Body of pancreas (tissue), 4 donors: ENCODE measurements around the gene CADPS. TPM values are rescaled to one million over a fixed set of nuclear protein-coding genes. Genes with fewer than 3 reads are reported as not detected.

Source experiments
- ATAC-seq: fragments of 150-250 bp; one replicate; pipeline ENCODE4 v1.9.1; 2016
- DNase-seq, 4 donors: peaks; one replicate each; pipeline ENCODE4 v3.0.0-alpha.2; 2019
- H3K27ac ChIP-seq, 4 donors: fragments of 200-600 bp; sonication (generic); 1 replicate in 3 of 4; 2 replicates in 1 of 4; pipeline versions ENCODE4 v1.5.1 to v1.6.1; 2016 to 2019; ENCODE audit warnings: mild to moderate bottlenecking in 1 of 4, mixed read lengths in 1 of 4, moderate library complexity in 1 of 4
- H3K27me3 ChIP-seq, 2 donors: fragments of 200-600 bp; sonication (generic); one replicate each; pipeline ENCODE4 v1.6.0; 2016; ENCODE audit warnings: mild to moderate bottlenecking in 1 of 2
- H3K36me3 ChIP-seq, 2 donors: fragments of 200-600 bp; sonication (generic); replicated peaks in 1 of 2; 2 replicates each; pipeline ENCODE4 v1.5.1; 2016; ENCODE audit warnings: low read depth in 2 of 2; ENCODE audit not compliant: insufficient read depth in 1 of 2
- H3K4me1 ChIP-seq: fragments of 200-600 bp; sonication (generic); one replicate; pipeline ENCODE4 v1.6.0; 2016
- H3K4me3 ChIP-seq, 2 donors: fragments of 200-600 bp; sonication (generic); 1 replicate in 1 of 2; 2 replicates in 1 of 2; pipeline ENCODE4 v1.5.1; 2016 to 2019
- H3K9me3 ChIP-seq, 3 donors: fragments of 200-600 bp; sonication (generic); 1 replicate in 2 of 3; 2 replicates in 1 of 3; pipeline ENCODE4 v1.5.1; 2016
- CTCF ChIP-seq, 7 experiments: fragments of 450-650 bp in 4 of 7; fragments of 200-600 bp in 3 of 7; sonication (generic) in 3 of 7; IDR thresholded peaks; one replicate each; pipeline ENCODE4 v1.5.1; 2016 to 2019; ENCODE audit warnings: antibody characterized with exemption in 7 of 7
- POLR2A ChIP-seq, 3 donors: fragments of 450-650 bp; IDR thresholded peaks; one replicate each; pipeline ENCODE4 v1.6.1; 2016; ENCODE audit warnings: antibody characterized with exemption in 3 of 3, mild to moderate bottlenecking in 2 of 3
- WGBS, 2 donors: methylation state at CpG; one replicate each; pipeline ENCODE4 v1.1.5; 2017; 5-methylcytosine and 5-hydroxymethylcytosine counted together
- intact Hi-C: fragments of 100-400 bp; cut with DNase I; formaldehyde crosslinking; loops from one replicate; pipeline ENCODE4 v1.15.1; 2023
- total RNA-seq, 2 donors: library from RNA; depleted of rRNA; stranded (reverse); fragments of >200 nt; gene quantifications; one replicate each; pipeline ENCODE4 v1.1.0, GENCODE V29; 2016

The CADPS gene
- total RNA-seq, 2 donors from 2014 or later = 22.1 to 67.6 TPM

- intact Hi-C loops = no loop called here
- no peaks in the 10 kb centered on the region for H3K9me3 ChIP-seq
- no peaks in the 10 kb centered on the region for H3K4me1 ChIP-seq
- no peak for ATAC-seq
- no peaks in the 10 kb centered on the region for H3K36me3 ChIP-seq
- DNase-seq = no peak
- H3K4me3 ChIP-seq = no peak overlapping the region
- H3K27ac ChIP-seq = no peak overlapping the region
- no peaks in the 10 kb centered on the region for H3K27me3 ChIP-seq
- 62 to 70% methylated on average over 2 of the region's 2 CpGs for WGBS, 2 donors
- no peak for TF ChIP-seq CTCF (IDR thresholded peaks at IDR 0.05)
- no peak for TF ChIP-seq POLR2A (IDR thresholded peaks at IDR 0.05)
These were observed 461.5 kb downstream of the CADPS start for GRCh38 chr3:62413687-62414086.

- 72 to 80% methylated on average over 2 of the region's 2 CpGs for WGBS, 2 donors
- TF ChIP-seq CTCF (IDR thresholded peaks at IDR 0.05) = no peak
- TF ChIP-seq POLR2A (IDR thresholded peaks at IDR 0.05) = no peak
- ATAC-seq = no peak
- no peak overlapping the region for H3K27ac ChIP-seq
- H3K4me3 ChIP-seq = no peak overlapping the region
- no peaks in the 10 kb centered on the region for H3K9me3 ChIP-seq
- no peaks in the 10 kb centered on the region for H3K4me1 ChIP-seq
- no peaks in the 10 kb centered on the region for H3K36me3 ChIP-seq
- DNase-seq = no peak
- intact Hi-C loops = no loop called here
- H3K27me3 ChIP-seq = no peaks in the 10 kb centered on the region
These were observed 468.3 kb downstream of the CADPS start for GRCh38 chr3:62406945-62407344.

- Histone ChIP-seq H3K36me3 (no peaks in the 10 kb centered on the region), H3K27ac (no peak overlapping the region), H3K9me3 (no peaks in the 10 kb centered on the region), H3K4me1 (no peaks in the 10 kb centered on the region), H3K4me3 (no peak overlapping the region), H3K27me3 (no peaks in the 10 kb centered on the region)
- DNase-seq (no peak), ATAC-seq (no peak)
- intact Hi-C loops = no loop called here
- TF ChIP-seq POLR2A (IDR thresholded peaks at IDR 0.05) = no peak
- no peak for TF ChIP-seq CTCF (IDR thresholded peaks at IDR 0.05)
- 80% methylated on average over 6 of the region's 6 CpGs for WGBS, 2 donors
These were observed 469.6 kb downstream of the CADPS start for GRCh38 chr3:62405566-62405965.

- intact Hi-C loops = no loop called here
- no peak overlapping the region for H3K4me3 ChIP-seq
- no peak for DNase-seq
- TF ChIP-seq POLR2A (IDR thresholded peaks at IDR 0.05) = no peak
- no peak for TF ChIP-seq CTCF (IDR thresholded peaks at IDR 0.05)
- H3K9me3 ChIP-seq = no peaks in the 10 kb centered on the region
- no peaks in the 10 kb centered on the region for H3K27me3 ChIP-seq
- no peak overlapping the region for H3K27ac ChIP-seq
- H3K4me1 ChIP-seq = no peaks in the 10 kb centered on the region
- ATAC-seq = no peak
- H3K36me3 ChIP-seq = no peaks in the 10 kb centered on the region
- WGBS, 2 donors = 85 to 87% methylated on average over 5 to 6 of the region's 6 CpGs
These were observed 470.1 kb downstream of the CADPS start for GRCh38 chr3:62405135-62405534.

GRCh38 chr3:62404321-62404720 lies 470.9 kb downstream of the CADPS start:
- H3K27me3 ChIP-seq = no peaks in the 10 kb centered on the region
- intact Hi-C loops = no loop called here
- WGBS, 2 donors = 73 to 76% methylated on average over 8 of the region's 8 CpGs
- H3K9me3 ChIP-seq = no peaks in the 10 kb centered on the region
- no peak overlapping the region for H3K4me3 ChIP-seq
- H3K36me3 ChIP-seq = no peaks in the 10 kb centered on the region
- H3K27ac ChIP-seq = no peak overlapping the region
- DNase-seq = no peak
- no peaks in the 10 kb centered on the region for H3K4me1 ChIP-seq
- ATAC-seq = no peak
- no peak for TF ChIP-seq POLR2A (IDR thresholded peaks at IDR 0.05)
- no peak for TF ChIP-seq CTCF (IDR thresholded peaks at IDR 0.05)
